NCI-H1048 (cell line): ENCODE measurements around the gene LMAN1.
A peak's percentile ranks its signal among the peaks of the same experiment; 100 is the strongest.

ENCODE experiments used
- DNase-seq: peaks from one replicate; lab custom pipeline; 2025; lab: John Stamatoyannopoulos, UW

The LMAN1 gene

DNA sequence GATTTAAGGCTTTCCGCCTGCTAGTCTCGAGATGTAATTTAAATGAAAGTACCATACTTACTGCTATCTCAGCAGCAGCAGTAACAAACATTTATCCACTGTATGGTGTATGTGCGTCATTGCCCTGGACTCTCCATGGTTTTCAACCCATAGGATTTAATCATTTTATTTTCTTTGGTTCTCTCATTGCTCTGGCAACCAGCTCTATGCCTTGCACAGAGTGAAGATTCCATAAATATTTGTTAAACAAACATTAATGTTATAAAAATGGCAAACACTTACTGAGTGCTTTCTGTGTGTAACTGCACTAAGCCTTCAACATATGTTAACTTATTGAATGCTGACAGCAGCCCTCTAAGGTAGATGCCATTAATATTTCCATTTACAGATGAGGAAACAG lies 1.3 kb upstream of the LMAN1 start:
- no peak for DNase-seq

DNA sequence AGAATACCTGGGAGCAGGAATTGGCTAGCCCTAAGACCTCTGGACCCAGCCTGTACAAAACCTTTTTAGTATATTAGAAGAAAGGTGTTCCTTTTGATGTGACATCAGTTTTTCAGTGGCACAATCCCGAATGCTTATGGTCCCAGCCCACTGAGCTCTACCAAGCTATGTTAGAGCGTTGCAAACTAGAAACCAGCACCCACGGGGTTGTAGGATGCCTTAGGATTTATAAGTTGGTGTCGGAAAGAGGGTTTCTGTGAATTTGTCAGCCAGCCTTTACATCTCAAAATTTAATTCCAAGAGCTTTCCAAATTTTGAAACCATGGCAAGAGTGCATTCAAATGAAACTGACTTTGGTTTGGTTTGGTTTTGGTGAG lies 499 bp upstream of the LMAN1 start:
- no peak for DNase-seq

DNA sequence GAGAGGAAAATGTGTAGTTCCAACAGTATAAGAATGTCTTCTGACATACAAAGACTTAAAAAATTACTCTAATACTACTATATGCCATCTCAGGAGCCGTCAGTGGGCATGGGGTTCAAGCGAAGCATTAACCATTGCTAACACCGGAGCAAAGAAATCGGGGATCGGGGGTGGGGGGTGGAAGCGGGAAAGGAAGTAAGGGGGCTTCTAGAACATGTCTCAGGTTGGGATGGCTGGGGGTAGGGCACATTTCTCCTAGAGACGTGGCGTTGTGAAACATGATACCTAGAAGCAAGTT lies 702 bp downstream of the LMAN1 start:
- DNase-seq = no peak

DNA sequence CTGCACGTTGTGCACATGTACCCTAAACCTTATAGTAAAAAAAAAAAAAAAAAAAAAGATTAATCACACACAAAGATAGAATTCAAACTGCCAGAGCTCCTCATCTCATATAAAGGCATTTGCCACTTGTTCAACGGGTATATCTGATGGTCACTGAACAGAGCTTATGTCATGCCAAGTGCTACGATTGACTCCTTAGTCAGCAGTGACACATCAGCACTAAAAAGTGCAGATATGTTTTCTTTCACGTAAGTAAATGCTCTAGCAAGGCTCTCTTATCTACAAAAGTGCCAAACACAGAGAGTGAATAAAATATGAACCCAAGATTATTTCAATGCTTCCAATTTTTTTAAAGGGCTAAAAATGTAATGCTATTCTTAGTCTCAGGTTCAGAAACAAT lies 1.1 kb downstream of the LMAN1 start:
- DNase-seq = no peak

DNA sequence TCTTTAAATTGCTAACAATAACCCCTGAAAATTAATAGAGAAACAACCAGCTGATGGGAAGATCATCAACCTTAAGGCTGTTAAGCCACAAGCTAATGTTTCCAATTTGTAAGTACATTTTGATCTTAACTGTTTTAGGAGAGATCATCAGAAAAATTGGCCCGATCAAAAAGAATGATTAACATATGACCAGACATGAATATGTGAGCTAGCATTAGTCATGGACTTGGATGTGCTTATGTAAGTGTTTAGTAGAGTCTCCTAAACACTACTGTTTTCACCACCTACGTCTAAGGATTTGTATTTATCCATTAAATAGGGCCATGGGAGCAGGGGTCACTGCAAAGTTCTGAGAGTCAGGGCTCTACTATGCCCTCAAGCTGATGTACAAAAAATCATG lies 4.3 kb downstream of the LMAN1 start:
- DNase-seq = no peak

DNA sequence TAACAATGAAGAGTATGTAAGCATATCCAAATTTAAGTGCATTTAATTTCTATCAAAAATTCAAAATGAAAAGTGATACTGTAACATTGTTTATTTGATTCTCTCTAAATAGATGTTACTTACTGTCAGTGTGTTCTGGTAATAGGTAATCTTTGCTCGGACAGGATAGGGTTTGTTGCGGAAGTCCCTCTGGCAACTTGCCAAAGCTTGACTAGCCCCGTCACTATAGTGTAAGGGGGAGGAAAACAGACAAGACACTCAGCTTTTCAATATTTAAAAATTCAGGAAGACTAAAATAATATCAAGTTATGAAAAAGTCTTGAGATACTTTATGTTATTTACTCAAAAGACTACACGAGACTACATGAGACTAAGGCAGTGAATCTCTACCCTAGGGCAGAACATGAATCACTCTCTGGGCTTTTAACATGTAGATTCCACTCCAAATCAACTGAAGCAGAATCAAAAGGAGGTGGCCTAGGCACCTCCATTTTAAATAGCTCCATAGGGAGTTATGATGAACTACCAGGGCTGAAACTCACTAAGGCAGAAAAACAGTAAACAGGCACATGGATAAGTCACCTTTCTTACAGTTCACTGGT lies 5.9 kb downstream of the LMAN1 start:
- no peak for DNase-seq

DNA sequence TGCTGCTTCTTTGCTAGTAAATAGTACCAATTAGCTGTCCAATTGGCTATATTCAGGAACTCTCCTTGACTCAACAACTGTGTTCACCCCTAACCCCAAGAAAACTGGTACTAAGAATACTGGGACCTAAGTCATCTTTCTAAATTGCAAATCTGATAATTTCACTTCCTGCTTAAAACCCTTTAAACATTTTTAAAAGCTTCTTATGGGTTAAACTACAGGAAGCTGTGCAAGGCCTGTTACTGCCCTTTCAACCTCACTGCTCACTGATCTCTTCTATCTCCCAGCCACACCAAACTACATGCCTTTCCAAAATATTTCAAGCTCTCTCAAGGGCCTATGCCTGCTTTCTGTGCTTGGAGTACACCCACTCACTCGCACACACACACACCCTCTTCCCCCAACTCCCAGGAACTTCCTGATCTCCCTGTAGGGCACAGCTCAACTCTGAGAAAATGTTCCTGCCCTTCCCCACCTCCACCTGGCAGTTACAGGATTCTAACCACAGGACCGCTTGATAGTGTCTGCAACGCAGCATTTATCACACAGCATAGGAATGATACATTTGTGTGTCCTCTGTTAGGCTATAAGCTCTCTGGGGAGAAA lies 6.7 kb downstream of the LMAN1 start:
- DNase-seq = no peak

DNA sequence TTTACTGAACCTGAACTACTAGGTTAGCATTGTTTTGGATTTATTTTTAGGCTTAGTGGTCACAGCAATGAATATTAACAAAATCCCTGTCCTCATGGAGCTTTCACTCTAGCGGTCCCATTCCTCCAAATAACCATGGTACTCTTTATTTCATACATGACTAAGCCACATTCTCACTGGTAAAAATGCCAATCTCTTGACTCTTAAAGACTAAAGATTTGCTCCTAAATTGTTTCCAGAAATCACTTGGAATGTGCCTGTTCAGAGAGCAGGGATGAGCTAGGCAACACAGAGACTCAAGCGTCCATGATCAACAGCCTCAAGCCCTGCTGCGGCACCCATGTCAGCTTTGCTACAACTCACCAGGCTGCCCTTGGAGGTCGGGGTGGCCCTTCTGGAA lies 13.5 kb downstream of the LMAN1 start:
- no peak for DNase-seq

DNA sequence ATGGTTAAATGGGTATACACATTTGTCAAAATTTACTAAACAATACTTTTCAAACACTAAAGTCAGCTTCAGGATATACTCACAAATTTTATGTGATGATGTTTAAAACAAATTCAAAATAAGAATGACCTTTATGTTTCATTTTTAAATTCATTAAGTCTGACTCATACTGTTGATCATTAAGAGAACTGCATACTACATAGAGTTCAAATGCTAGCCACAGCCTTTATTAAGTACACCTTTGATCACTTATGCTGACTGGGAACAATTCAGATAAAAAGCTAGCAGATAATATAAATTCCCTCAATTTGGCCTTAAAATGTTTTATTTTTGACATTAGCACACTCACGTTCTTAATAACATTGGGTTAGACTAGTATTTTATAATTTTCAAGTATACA lies 14.1 kb downstream of the LMAN1 start:
- DNase-seq = no peak

DNA sequence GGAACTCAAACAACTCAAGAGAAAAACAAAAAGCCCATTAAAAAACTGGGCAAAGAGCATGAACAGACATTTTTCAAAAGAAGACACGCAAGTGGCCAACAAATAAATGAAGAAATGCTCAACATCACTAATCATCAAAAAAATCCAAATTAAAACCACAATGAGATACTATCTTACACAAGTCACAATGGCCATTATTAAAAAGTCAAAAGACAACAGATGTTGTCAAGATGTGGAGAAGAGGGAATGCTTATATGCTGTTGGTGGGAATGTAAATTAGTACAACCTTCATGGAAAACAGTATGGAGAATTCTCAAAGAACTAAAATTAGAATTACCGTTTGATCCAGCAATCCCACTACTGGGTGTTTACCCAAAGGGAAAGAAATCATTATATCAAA lies 15.1 kb downstream of the LMAN1 start:
- no peak for DNase-seq

DNA sequence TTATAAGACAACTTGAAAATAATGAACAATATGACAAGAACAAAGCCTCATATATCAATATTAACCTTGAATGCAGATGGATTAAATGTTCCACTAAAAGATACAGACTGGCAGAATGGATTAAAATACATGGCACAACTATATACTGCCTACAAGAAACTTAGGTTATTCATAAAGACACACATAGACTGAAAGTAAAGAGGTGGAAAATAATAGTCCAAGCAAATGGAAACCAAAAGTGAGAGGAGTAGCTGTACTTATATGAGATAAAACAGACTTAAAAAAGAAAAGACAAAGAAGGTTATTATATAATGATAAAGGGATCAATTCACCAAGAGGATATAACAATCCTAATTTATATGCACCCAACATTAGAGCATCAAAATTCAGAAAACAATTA lies 18.2 kb downstream of the LMAN1 start:
- DNase-seq = no peak

DNA sequence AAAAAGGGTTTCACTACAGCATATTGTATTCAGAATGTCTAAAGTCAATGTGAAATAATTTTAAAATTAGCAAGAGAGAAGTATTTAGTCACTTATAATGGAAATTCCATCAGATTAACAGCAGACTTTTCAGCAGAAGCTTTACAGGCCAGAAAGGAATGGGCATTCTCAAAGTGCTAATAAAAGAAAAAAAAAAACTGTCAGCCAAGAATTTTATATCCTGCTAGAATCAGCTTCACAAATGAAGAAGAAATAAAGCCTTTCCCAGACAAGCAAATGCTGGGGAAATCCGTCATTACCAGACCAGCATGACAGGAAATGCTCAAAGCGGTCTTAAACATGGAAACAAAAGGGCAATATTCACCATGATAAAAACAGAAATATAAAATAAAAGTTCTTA lies 18.8 kb downstream of the LMAN1 start:
- no peak for DNase-seq

DNA sequence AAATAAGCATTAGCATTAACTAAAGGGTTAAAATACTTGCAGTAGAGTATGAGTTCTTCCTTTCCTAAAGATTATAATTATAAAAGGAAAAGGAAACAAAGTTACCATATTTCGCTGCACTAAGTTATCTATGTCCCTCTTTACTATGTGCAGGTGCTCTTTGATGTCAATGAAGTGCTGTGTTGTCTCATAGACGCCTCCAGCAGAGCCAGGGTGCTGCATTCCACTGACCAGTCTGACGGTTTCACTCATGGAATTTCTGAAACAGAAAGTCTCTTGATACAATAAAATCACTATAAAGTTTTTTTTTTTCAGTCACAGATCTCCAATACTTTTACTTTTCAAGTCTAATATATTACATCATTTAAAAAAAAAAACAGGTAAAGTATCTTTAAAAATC lies 26.1 kb downstream of the LMAN1 start:
- no peak for DNase-seq

DNA sequence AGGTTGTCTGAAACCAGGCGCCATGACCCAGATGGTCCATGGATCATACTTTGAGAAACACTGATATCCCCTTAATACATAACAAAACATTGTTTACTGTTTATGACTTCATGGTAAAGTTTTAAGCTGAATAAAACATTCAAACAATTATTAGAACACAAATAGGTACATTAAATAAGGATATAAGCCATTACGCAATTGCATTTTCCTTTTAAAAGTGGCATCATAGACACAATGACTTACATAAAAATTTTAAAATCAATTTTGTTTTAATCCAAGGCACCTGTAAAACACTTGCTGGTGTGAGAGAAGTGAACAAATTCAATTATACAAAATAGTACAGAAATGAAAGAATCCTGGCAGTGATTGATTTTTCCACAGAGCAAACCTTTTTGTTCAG lies 30.4 kb downstream of the LMAN1 start:
- no peak for DNase-seq

DNA sequence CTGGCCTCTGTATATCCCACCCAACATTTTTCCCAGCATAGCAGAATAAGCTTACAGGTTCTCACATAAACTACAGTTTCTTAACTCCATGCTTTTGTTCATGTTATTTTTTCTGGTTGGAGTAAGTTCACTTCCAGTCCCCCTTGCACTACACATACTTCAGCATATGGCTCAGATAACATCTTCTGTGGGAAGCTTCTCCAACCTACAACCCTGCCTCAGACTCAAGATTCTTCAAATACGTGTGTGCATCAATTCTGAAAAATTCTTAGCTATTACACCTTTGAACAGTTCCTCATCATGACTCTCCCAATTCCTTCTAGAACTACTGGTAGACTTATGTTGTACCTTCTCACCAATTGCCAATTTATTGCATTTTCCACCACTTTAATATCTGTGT lies 33.1 kb downstream of the LMAN1 start:
- DNase-seq = no peak

DNA sequence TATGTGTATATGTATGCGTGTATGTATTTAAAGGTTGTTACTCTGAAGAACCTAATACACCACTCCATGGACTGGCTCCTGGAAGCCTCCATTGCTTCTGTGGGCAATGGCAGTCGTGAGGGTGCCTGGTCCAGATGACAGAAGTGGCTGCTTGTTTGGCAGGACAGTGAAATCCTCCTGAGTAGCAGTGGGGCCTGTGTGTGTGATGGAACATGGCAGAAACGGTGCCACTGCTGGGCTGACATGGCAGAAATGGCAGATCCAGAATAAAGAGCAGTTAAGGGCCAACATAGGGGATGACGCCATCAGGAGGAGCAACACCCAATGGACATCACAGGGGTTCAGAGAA lies 34.5 kb downstream of the LMAN1 start:
- no peak for DNase-seq

DNA sequence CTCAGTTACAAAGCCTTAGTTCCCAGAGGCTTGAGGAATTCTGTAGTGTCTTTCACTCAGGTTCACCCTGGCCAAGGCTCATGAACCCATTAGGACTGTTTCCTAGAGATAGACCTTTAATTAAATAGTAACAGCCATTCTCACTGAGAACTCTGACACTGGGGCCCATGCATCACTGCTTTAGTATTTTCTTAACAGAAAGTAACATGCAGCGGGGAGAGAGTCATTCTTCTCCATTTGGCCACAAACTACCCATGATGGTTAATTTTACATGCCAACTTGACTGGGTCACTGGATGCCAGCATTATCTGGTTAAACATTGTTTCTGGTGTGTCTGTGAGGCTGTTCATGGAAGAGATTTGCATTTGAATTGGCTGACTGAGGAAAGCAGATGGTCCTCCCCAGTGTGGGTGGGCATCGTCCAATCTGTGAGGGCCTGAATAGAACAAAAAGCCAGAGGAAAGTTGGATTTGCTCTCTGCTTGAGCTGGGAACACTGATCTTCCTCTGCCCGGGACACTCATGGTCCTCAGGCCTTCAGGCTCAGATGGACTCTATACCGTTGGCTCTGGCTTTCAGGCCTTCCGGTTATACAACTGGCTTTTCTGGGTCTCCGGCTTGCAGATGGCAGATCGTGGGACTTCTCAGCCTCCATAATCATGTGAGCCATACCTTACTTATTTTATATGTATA lies 35.0 kb downstream of the LMAN1 start:
- DNase-seq = no peak

DNA sequence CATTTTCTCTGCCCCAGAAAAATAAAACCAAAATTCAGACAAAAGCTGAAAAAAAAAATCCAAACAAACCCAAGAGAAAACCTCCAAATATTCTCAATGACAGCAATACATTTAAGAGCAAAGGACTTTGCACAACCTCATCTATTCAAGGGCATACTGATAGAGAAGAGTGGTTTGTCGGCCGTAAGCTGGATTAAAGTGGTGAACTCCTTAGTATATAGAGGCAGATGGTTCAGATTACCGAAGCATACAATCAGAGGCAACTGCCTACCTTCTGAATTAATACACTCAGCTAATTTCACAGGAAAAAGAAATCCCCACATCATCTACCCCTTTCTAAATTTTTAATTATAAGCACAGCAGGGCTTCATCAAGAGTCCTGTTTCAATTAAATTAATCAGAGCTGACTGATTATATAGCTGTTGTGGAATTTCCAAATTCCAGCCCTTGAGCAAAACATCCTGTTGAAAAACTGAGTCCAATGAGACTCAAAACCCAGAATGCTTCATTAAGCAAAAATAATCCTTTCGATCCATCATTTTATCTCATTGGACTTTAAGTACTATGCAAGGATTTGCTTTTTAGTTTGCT lies 40.5 kb downstream of the LMAN1 start, which contains the start of gene CPLX4:
Gene CPLX4 (minus strand): TSS at position 190 of the 591 bp plus-strand sequence. CDS start 187 bp downstream, at position 3.
- DNase-seq = no peak

DNA sequence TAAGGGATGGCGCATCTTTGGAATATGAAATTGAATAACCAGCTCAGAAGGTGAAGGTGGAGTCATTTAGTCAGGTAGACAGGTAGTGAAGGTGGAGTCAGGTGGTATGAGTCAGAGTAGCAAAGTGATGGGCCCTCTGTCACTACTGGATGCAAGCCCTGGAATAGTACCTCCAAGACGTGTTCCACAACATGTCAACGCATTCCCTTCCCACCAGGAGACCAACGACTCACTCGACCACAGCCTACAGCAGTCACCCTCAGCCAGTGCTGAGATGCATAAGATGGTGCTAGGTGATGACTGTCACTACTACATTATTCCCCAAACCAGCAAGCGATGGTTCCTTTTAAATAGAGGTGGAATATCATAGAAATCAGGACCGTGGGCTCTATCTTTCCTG lies 47.4 kb downstream of the LMAN1 start:
- DNase-seq = no peak

DNA sequence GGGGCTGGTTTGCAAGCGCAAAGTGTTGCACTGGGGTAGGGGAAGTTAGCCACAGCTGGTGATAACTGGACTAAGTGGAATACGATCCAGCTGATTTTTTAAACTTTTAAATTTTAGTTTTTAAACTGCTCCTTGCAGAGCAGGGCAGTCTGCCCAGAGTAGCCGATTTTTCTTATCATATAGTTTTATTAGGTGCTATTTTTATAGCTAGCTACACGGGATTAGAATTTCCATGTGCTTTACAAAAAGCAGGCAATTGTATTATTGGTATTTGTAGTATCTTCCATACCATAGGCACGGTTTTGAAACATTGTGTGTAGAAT lies 50.2 kb downstream of the LMAN1 start:
- no peak for DNase-seq

DNA sequence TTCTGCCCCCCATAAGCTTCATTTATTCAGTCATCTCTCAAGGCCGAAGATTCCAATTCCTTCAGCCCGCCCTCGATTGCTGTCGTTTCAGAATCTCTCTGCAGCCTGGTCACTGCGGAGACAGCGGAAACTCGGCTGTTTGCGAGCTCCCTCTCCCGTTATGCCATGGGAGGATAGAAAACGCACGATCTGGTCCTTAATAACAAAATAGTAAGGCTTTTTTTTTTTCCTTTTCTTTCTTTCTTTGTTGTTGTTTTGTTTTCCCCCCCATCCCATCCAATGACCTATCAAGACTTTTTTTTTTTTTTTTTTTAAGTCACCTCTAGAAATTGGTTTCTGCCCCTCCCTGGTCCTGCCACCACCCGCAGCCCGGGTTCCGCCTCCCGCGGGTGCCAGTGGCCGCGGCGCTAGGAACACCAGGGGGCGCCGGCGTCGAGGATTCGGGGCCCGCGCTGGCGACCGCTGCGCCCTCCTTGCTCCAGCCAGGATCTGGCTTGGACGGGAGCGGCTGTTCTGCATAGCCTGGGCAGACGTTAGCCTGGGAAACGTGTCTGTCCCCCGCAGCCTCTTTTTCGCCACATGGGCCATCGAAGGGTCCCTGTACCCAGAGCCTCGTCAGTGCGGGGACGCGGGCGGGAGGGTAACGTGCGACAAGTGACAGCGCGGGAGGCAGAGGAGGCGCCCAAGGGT lies 50.7 kb downstream of the LMAN1 start:
- peak; percentile 21 for DNase-seq

DNA sequence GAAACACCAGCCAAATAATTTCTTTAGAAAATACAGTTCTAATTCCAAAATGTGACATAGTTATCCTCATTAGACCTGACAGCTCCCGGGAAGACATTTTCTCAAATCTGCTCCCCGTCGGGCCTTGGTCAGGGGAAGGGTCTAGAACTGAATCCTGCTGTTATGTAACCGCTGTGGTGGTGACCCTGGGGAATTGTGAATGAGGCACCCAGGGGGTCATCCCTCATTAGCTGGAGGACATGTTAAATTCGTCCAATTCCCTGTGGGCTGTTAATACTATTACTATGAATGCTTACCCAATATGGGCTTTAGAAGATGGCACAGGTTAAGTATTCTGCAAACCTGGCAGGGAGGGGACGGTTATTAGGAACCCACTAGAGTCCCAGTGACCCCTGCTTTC lies 52.4 kb downstream of the LMAN1 start:
- DNase-seq = no peak

DNA sequence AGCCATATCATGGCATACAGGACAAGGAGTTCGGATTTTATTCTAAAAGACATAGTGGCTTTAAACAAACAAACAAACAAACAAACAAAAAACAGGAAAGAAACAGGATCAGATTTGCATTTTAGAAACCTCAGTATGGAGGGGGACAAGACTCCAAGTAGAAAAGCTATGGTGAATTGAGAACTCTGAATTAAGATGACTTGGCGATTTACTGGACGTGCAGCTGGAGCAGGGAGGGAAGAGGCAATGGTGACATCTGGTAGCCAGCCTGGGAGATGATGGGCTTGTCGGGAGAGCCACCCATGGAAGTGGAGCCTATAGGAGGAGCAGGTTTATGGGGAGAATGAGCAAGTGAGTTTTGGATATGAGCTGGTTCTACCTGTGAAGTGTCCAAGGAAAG lies 53.8 kb downstream of the LMAN1 start:
- no peak for DNase-seq
